ENCODE results near the gene EXT2. TPM values are rescaled to one million over a fixed set of nuclear protein-coding genes. Genes with fewer than 3 reads are reported as not detected.

EXT2 gene
- total RNA-seq, 1 donor from 2014 or later, result 78.6 TPM

DNA sequence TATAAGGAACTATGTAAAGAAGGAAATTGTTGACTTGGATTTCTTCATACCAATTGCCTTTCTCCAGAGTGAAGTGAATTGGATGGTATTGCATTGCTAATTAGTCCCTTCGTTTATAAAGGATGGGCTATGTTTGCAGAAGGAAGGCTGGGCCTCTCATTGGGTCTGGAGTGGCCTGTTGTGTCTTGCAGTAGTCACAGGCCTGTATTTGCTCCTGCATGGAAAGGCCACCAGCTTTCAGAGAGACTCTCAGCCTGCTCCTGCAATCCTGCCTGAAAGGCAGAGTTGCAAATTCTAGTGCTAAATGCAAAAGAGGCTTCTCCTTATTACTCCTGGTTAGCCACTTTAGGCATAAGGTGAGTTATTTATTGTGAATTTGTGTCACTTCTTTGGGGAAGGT, 103.8 kb downstream of the EXT2 start:
- intact Hi-C loops (cut with DNase I), result no loop called here
- no peak overlapping the region for H3K4me3 ChIP-seq
- no peaks in the 10 kb centered on the region for H3K4me1 ChIP-seq
- H3K27ac ChIP-seq, result no peak overlapping the region
- TF ChIP-seq POLR2A (IDR thresholded peaks at IDR 0.05), result no peak
- no peak for TF ChIP-seq POLR2AphosphoS5 (IDR thresholded peaks at IDR 0.05; ENCODE audit: insufficient read depth in 1 of 2, low read depth in 1 of 2)
- TF ChIP-seq CTCF (IDR thresholded peaks at IDR 0.05), result no peak
- no peak for DNase-seq (ENCODE audit: extremely low spot score in 2 of 2)
- H3K9me3 ChIP-seq, result no peaks in the 10 kb centered on the region
- no peaks in the 10 kb centered on the region for H3K27me3 ChIP-seq
- peaks cover 0 to 21% of the 10 kb centered on the region in 2 donors for H3K36me3 ChIP-seq

GRCh38 chr11:44199816-44200215, 104.3 kb downstream of the EXT2 start:
- peaks cover 0 to 21% of the 10 kb centered on the region in 2 donors for H3K36me3 ChIP-seq
- H3K4me3 ChIP-seq, result no peak overlapping the region
- H3K9me3 ChIP-seq, result no peaks in the 10 kb centered on the region
- no peak overlapping the region for H3K27ac ChIP-seq
- H3K27me3 ChIP-seq, result no peaks in the 10 kb centered on the region
- DNase-seq (ENCODE audit: extremely low spot score in 2 of 2), result no peak
- H3K4me1 ChIP-seq, result no peaks in the 10 kb centered on the region
- intact Hi-C loops (cut with DNase I), result no loop called here
- TF ChIP-seq POLR2AphosphoS5 (IDR thresholded peaks at IDR 0.05; ENCODE audit: insufficient read depth in 1 of 2, low read depth in 1 of 2) (no peak), CTCF (IDR thresholded peaks at IDR 0.05) (no peak), POLR2A (IDR thresholded peaks at IDR 0.05) (no peak)

- intact Hi-C loops (cut with DNase I), result no loop called here
- Histone ChIP-seq H3K4me3 (no peak overlapping the region), H3K9me3 (no peaks in the 10 kb centered on the region), H3K4me1 (no peaks in the 10 kb centered on the region), H3K27ac (no peak overlapping the region), H3K27me3 (no peaks in the 10 kb centered on the region), H3K36me3 (peaks cover 0 to 21% of the 10 kb centered on the region in 2 donors)
- no peak for TF ChIP-seq POLR2A (IDR thresholded peaks at IDR 0.05)
- no peak for TF ChIP-seq CTCF (IDR thresholded peaks at IDR 0.05)
- TF ChIP-seq POLR2AphosphoS5 (IDR thresholded peaks at IDR 0.05; ENCODE audit: insufficient read depth in 1 of 2, low read depth in 1 of 2), result no peak
- DNase-seq (ENCODE audit: extremely low spot score in 2 of 2), result no peak
Observed at GRCh38 chr11:44203270-44204043, 108.0 kb downstream of the EXT2 start.

DNA sequence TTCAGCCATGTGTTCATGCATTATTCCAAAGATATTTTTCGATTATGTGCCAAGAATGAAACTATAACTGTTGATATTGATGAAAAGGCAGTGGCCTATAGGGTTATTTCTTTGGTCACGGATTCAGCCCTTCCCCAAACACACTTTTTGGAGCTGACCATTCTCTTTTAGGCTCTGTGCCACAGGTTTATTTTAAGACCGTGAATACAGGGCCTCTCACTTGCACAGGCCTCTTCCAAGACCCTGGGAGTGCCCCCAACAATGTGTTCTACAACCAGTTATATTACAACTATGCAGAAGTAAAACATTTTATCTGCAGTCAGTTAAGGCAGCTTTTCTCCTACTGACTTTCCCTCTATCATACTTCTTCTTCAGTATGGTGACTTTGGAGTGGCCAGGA, 109.9 kb downstream of the EXT2 start:
- no peak overlapping the region for H3K4me3 ChIP-seq
- H3K9me3 ChIP-seq, result no peaks in the 10 kb centered on the region
- TF ChIP-seq POLR2AphosphoS5 (IDR thresholded peaks at IDR 0.05; ENCODE audit: insufficient read depth in 1 of 2, low read depth in 1 of 2) (no peak), POLR2A (IDR thresholded peaks at IDR 0.05) (no peak), CTCF (IDR thresholded peaks at IDR 0.05) (no peak)
- H3K27ac ChIP-seq, result no peak overlapping the region
- no peak for DNase-seq (ENCODE audit: extremely low spot score in 2 of 2)
- no peaks in the 10 kb centered on the region for H3K27me3 ChIP-seq
- intact Hi-C loops (cut with DNase I), result no loop called here
- no peaks in the 10 kb centered on the region for H3K4me1 ChIP-seq
- H3K36me3 ChIP-seq, result peaks cover 0 to 18% of the 10 kb centered on the region in 2 donors

DNA sequence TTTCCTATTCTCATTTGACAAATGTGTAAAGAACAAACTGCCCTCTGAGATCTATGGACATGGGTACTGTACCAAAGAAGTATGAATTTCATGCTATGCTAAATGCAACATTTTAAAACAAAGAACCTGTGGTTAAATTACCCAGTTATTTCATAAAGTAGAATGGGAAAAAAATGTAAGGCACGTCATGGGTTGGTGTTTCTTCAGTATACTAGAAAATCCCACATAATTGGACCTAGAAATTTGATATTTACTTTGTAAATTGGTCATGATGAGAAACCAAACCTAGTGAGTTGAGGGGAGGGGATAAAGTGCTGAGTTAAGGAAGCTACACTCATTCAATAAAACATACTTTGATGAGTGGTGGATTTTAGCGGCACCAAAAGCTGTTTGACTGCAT, 110.4 kb downstream of the EXT2 start:
- Histone ChIP-seq H3K4me1 (no peaks in the 10 kb centered on the region), H3K4me3 (no peak overlapping the region), H3K27me3 (no peaks in the 10 kb centered on the region), H3K9me3 (no peaks in the 10 kb centered on the region), H3K36me3 (peaks cover 0 to 13% of the 10 kb centered on the region in 2 donors), H3K27ac (no peak overlapping the region)
- intact Hi-C loops (cut with DNase I), result no loop called here
- DNase-seq (ENCODE audit: extremely low spot score in 2 of 2), result no peak
- TF ChIP-seq POLR2AphosphoS5 (IDR thresholded peaks at IDR 0.05; ENCODE audit: insufficient read depth in 1 of 2, low read depth in 1 of 2), result no peak
- no peak for TF ChIP-seq CTCF (IDR thresholded peaks at IDR 0.05)
- TF ChIP-seq POLR2A (IDR thresholded peaks at IDR 0.05), result no peak
